HepG2 (cell line): Measurements from ENCODE around the gene ARF5. TPM values are rescaled to one million over a fixed set of nuclear protein-coding genes. Genes with fewer than 3 reads are reported as not detected.

Experiments
- ATAC-seq: fragments of 200-7000 bp; cut with Tn5 transposase; 3 replicates; pipeline ENCODE4 v1.9.1; 2020; ENCODE audit warnings: mild to moderate bottlenecking, moderate library complexity
- BruUV-seq: library from RNA; stranded (reverse); fragments of 400-500 nt; replicated peaks from 2 replicates; lab custom pipeline; 2021; lab: Mats Ljungman, UMichigan
- CTCF ChIA-PET: fragments of 300-600 bp; formaldehyde crosslinking; extraction: SDS; loops from one replicate; lab custom pipeline; 2021; ENCODE audit warnings: low total read pairs, inconsistent platforms, low intra/inter-chr PET ratio; lab: Yijun Ruan, JAX
- POLR2A ChIA-PET: fragments of 350-600 bp; sonication (Branson Sonifier 250); formaldehyde crosslinking; loops from one replicate; lab custom pipeline; 2020; ENCODE audit warnings: antibody characterized with exemption, inconsistent platforms; lab: Yijun Ruan, JAX
- DNase-seq: peaks from one replicate; pipeline ENCODE4 v3.0.0-alpha.2; 2015; ENCODE audit warnings: low spot score
- FAIRE-seq: peaks from 3 replicates; lab custom pipeline; 2011; peaks lifted over from hg19 to GRCh38; lab: Jason Lieb, UNC
- H2AFZ ChIP-seq: one replicate; pipeline ENCODE4 v1.6.1; 2011; ENCODE audit warnings: low read length, inconsistent platforms
- H3K27ac ChIP-seq: fragments of 300-600 bp; 3 replicates; pipeline ENCODE4 v1.8.0; 2011; ENCODE audit warnings: mixed run types, mild to moderate bottlenecking, mixed read lengths, low read length, inconsistent platforms; ENCODE audit not compliant: insufficient read depth; ENCODE audit errors: extremely low read length
- H3K27me3 ChIP-seq, 2 experiments: fragments of 200-600 bp in 1 of 2; 2 replicates in 1 of 2; 3 replicates in 1 of 2; pipeline versions ENCODE4 v1.6.0 to v1.8.0; 2011; ENCODE audit warnings: low read length in 2 of 2, mild to moderate bottlenecking in 2 of 2, moderate library complexity in 2 of 2, inconsistent platforms in 1 of 2; ENCODE audit not compliant: insufficient read depth in 2 of 2, control insufficient read depth in 1 of 2
- H3K36me3 ChIP-seq, 2 experiments: fragments of 200-600 bp in 1 of 2; replicated peaks in 1 of 2; 2 replicates in 1 of 2; 3 replicates in 1 of 2; pipeline versions ENCODE4 v1.5.1 to v1.8.0; 2011; ENCODE audit warnings: low read length in 2 of 2, inconsistent platforms in 1 of 2; ENCODE audit not compliant: insufficient read depth in 2 of 2, control insufficient read depth in 1 of 2
- H3K4me1 ChIP-seq: 2 replicates; pipeline ENCODE4 v1.5.1; 2012; ENCODE audit warnings: low read length, inconsistent platforms; ENCODE audit not compliant: insufficient read depth
- H3K4me2 ChIP-seq: 2 replicates; pipeline ENCODE4 v1.6.0; 2011; ENCODE audit warnings: low read depth, low read length, inconsistent platforms
- H3K4me3 ChIP-seq, 3 experiments: fragments of 200-600 bp in 1 of 3; sonication (generic), shearing (Covaris generic) in 1 of 3; replicated peaks in 1 of 3; 2 replicates each; pipeline ENCODE4 v1.5.1; 2011 to 2016; ENCODE audit warnings: low read length in 3 of 3, inconsistent platforms in 2 of 3, low read depth in 2 of 3, mild to moderate bottlenecking in 2 of 3, control low read depth in 1 of 3, mixed read lengths in 1 of 3; ENCODE audit not compliant: insufficient read depth in 1 of 3
- H3K79me2 ChIP-seq: one replicate; pipeline ENCODE4 v1.6.1; 2011; ENCODE audit warnings: low read length, inconsistent platforms; ENCODE audit not compliant: insufficient read depth
- H3K9ac ChIP-seq: 2 replicates; pipeline ENCODE4 v1.6.0; 2011; ENCODE audit warnings: mild to moderate bottlenecking, low read depth, low read length, inconsistent platforms; ENCODE audit not compliant: insufficient read depth
- H3K9me3 ChIP-seq: 2 replicates; pipeline ENCODE4 v1.5.1; 2012; ENCODE audit warnings: mild to moderate bottlenecking, low read length
- H4K20me1 ChIP-seq: 2 replicates; pipeline ENCODE4 v1.6.0; 2011; ENCODE audit warnings: inconsistent platforms, mild to moderate bottlenecking, low read length, moderate library complexity; ENCODE audit not compliant: insufficient read depth
- BATF2 ChIP-seq: sonication (generic); formaldehyde crosslinking; IDR thresholded peaks from 2 replicates; pipeline ENCODE4 v1.8.0; 2022; ENCODE audit warnings: mild to moderate bottlenecking, missing genetic modification reagents, moderate library complexity
- PAWR ChIP-seq: sonication (generic); formaldehyde crosslinking; IDR thresholded peaks from 2 replicates; pipeline ENCODE4 v1.4.0; 2020; ENCODE audit warnings: missing genetic modification reagents, mild to moderate bottlenecking, borderline replicate concordance
- ZNF224 ChIP-seq: sonication (generic); formaldehyde crosslinking; IDR thresholded peaks from 2 replicates; pipeline ENCODE4 v1.5.0; 2020; ENCODE audit warnings: mild to moderate bottlenecking, missing genetic modification reagents
- ZNF3 ChIP-seq: IDR thresholded peaks from 2 replicates; pipeline ENCODE4 v1.7.0; 2017; ENCODE audit warnings: inconsistent platforms
- ZNF800 ChIP-seq: sonication (generic); formaldehyde crosslinking; IDR thresholded peaks from 2 replicates; pipeline ENCODE4 v1.4.0; 2020; ENCODE audit warnings: missing genetic modification reagents
- WGBS: methylation state at CpG from one replicate; pipeline ENCODE4 v1.1.6; 2017; ENCODE audit warnings: low lambda C conversion rate; 5-methylcytosine and 5-hydroxymethylcytosine counted together
- in situ Hi-C: cut with HindIII; loops from 2 replicates; pipeline ENCODE4 v1.10.0; 2017; ENCODE audit warnings: low pct_unique_long_range_greater_than_20kb; ENCODE audit not compliant: extremely low pct_ligation_motif_present
- intact Hi-C: fragments of 100-400 bp; cut with micrococcal nuclease; formaldehyde crosslinking; loops from one replicate; pipeline ENCODE4 v1.10.0; 2022; ENCODE audit not compliant: unreplicated experiment
- polyA plus RNA-seq, 8 experiments: library from polyadenylated mRNA; depleted of rRNA in 3 of 8; stranded (reverse) in 7 of 8; unstranded in 1 of 8; fragments of >200 nt; fragmentation: Illumina TruSeq in 4 of 8; extraction: Trizol in 4 of 8; gene quantifications; 2 replicates each; pipeline versions ENCODE4 v1.2.1 to v1.2.3, GENCODE V29; 2011 to 2016; ENCODE audit warnings: low read depth in 4 of 8, missing spikeins in 1 of 8, mixed read lengths in 1 of 8; ENCODE audit not compliant: insufficient read depth in 1 of 8
- total RNA-seq, 5 experiments: library from RNA; depleted of rRNA; stranded (reverse); fragments of >200 nt; fragmentation: Illumina TruSeq; extraction: Trizol; gene quantifications; 2 replicates each; pipeline ENCODE4 v1.2.3, GENCODE V29; 2016; ENCODE audit warnings: low read depth in 1 of 5

Gene ARF5
- total and polyA plus RNA-seq, 2 of the 13 experiments (the other 11 are each of a cell fraction or from before 2014, with no cell fraction given): 109 to 135 TPM

GRCh38 chr7:127620406-127621233 is 32.4 kb downstream of the ARF5 start:
- 3% methylated on average over 16 of the region's 24 CpGs for WGBS
- no peaks in the 10 kb centered on the region for H3K36me3 ChIP-seq
- in situ Hi-C loops: no loop called here
- FAIRE-seq: no peak
- CTCF ChIA-PET: no interaction called here
- H3K4me2 ChIP-seq: no peak overlapping the region
- no peaks in the 10 kb centered on the region for H3K9me3 ChIP-seq
- H3K9ac ChIP-seq: no peak overlapping the region
- H3K27me3 ChIP-seq: peaks cover 0 to 27% of the 10 kb centered on the region in 2 experiments; a peak in 4 of 5 replicates
- H4K20me1 ChIP-seq: 0 out of 2 replicates have a peak, but pooled peaks cover 2% of the 10 kb centered on the region
- no peak overlapping the region for H2AFZ ChIP-seq
- H3K27ac ChIP-seq: no peak overlapping the region
- H3K4me1 ChIP-seq: no peaks in the 10 kb centered on the region
- no peaks in the 10 kb centered on the region for H3K79me2 ChIP-seq
- POLR2A ChIA-PET: no interaction called here
- intact Hi-C loops: no loop called here
- H3K4me3 ChIP-seq: no peak overlapping the region
- ATAC-seq: no peak
- TF ChIP-seq ZNF800 (CRISPR knock-in tag): peak; percentile 62; the same call in 1 of the 2 replicates
- TF ChIP-seq ZNF224 (CRISPR knock-in tag): no peak
- TF ChIP-seq, all 625 proteins: peak for 1
- no TSS peak for BruUV-seq
- DNase-seq: no peak

GRCh38 chr7:127625331-127625730 is 37.1 kb downstream of the ARF5 start:
- ATAC-seq (no peak), DNase-seq (no peak), FAIRE-seq (no peak)
- Histone ChIP-seq H3K79me2 (no peaks in the 10 kb centered on the region), H3K4me1 (no peaks in the 10 kb centered on the region), H3K27ac (no peak overlapping the region), H3K27me3 (no peaks in the 10 kb centered on the region), H3K9me3 (no peaks in the 10 kb centered on the region), H3K4me2 (no peak overlapping the region), H3K4me3 (no peak overlapping the region), H3K9ac (no peak overlapping the region), H2AFZ (no peak overlapping the region), H3K36me3 (no peaks in the 10 kb centered on the region), H4K20me1 (0 out of 2 replicates have a peak, but pooled peaks cover 2% of the 10 kb centered on the region)
- in situ Hi-C loops (no loop called here), intact Hi-C loops (no loop called here)
- TF ChIP-seq PAWR (CRISPR knock-in tag): no peak
- TF ChIP-seq ZNF3: no peak
- no peak for TF ChIP-seq BATF2
- BruUV-seq: no TSS peak
- ChIA-PET POLR2A (interaction anchor here (0.9 kb wide), 1 partner anchor 26 kb away, joined by 3 read pairs; no protein-coding TSS in a partner anchor), CTCF (no interaction called here)
